ENCODE results near the gene UBE2B. TPM values are rescaled to one million over a fixed set of nuclear protein-coding genes. Genes with fewer than 3 reads are reported as not detected.
"Not testable (repeated sequence)": the region's sequence is repeated elsewhere in the genome, so short reads cannot be mapped to it uniquely, and the experiment has no call there.

Gene UBE2B
- total RNA-seq, 2 experiments from 2014 or later, result 115 to 116 TPM

- Mint-ChIP-seq H3K27me3 (no peaks in the 10 kb centered on the region), H3K36me3 (ENCODE audit: low read depth) (peaks cover 8% of the 10 kb centered on the region), H3K27ac (peak overlapping the region; percentile 27), H3K4me3 (peak overlapping the region; percentile 3), H3K9me3 (no peaks in the 10 kb centered on the region), H3K4me1 (peaks cover 40% of the 10 kb centered on the region)
- ChIA-PET CTCF (interaction anchor here (0.8 to 2.8 kb wide), 7 partner anchors 13 to 225 kb away, joined by 3 to 8 read pairs (median 4); partner anchors contain the start of gene UBE2B), POLR2A (interaction anchor here (1.1 to 2.6 kb wide), 3 partner anchors 37 to 183 kb away, joined by 3 to 16 read pairs (median 7); partner anchors contain the start of genes PPP2CA and UBE2B)
- no peak for DNase-seq
These were observed 38.0 kb downstream of the UBE2B start for GRCh38 chr5:134409321-134409720.

GRCh38 chr5:134410822-134411221, 39.5 kb downstream of the UBE2B start:
- POLR2A ChIA-PET, result interaction anchor here (0.7 to 3.7 kb wide), 24 partner anchors 14 to 494 kb away, joined by 3 to 70 read pairs (median 5); partner anchors contain the start of genes C5orf24, CDKL3, JADE2 and PCBD2
- Mint-ChIP-seq H3K9me3 (no peaks in the 10 kb centered on the region), H3K4me3 (peak overlapping the region; percentile 96), H3K27ac (peak overlapping the region; percentile 84), H3K27me3 (no peaks in the 10 kb centered on the region), H3K4me1 (peaks cover 40% of the 10 kb centered on the region), H3K36me3 (ENCODE audit: low read depth) (peaks cover 8% of the 10 kb centered on the region)
- CTCF ChIA-PET, result interaction anchor here (0.7 to 5.4 kb wide), 32 partner anchors 15 to 347 kb away, joined by 3 to 38 read pairs (median 4); partner anchors contain the start of genes PPP2CA and UBE2B
- DNase-seq, result no peak

GRCh38 chr5:134411228-134411545, 39.8 kb downstream of the UBE2B start:
- no peak for DNase-seq
- CTCF ChIA-PET, result interaction anchor here (0.6 to 5.4 kb wide), 40 partner anchors 15 to 357 kb away, joined by 3 to 38 read pairs (median 4); partner anchors contain the start of genes PPP2CA and UBE2B
- peaks cover 6% of the 10 kb centered on the region for H3K36me3 Mint-ChIP-seq (ENCODE audit: low read depth)
- H3K4me1 Mint-ChIP-seq, result peaks cover 39% of the 10 kb centered on the region
- POLR2A ChIA-PET, result interaction anchor here (0.6 to 3.7 kb wide), 28 partner anchors 14 to 494 kb away, joined by 3 to 70 read pairs (median 5); partner anchors contain the start of genes C5orf24, CDKL3, JADE2 and PCBD2
- no peaks in the 10 kb centered on the region for H3K27me3 Mint-ChIP-seq
- H3K4me3 Mint-ChIP-seq, result peak overlapping the region; percentile 96
- H3K9me3 Mint-ChIP-seq, result no peaks in the 10 kb centered on the region
- peak overlapping the region; percentile 84 for H3K27ac Mint-ChIP-seq

GRCh38 chr5:134411546-134412266, 40.3 kb downstream of the UBE2B start, which contains the start of gene CDKN2AIPNL:
Gene CDKN2AIPNL, minus strand, starts transcription at chr5:134411881. Its CDS starts 27 bp downstream, at chr5:134411854.
- Mint-ChIP-seq H3K27me3 (no peaks in the 10 kb centered on the region), H3K4me3 (peak within 1 kb of the TSS; percentile 96), H3K9me3 (no peaks in the 10 kb centered on the region), H3K36me3 (ENCODE audit: low read depth) (peaks cover 2% of the 10 kb centered on the region), H3K27ac (peak within 1 kb of the TSS; percentile 84), H3K4me1 (peaks cover 36% of the 10 kb centered on the region)
- ChIA-PET CTCF (interaction anchor here (0.6 to 5.4 kb wide), 39 partner anchors 16 to 358 kb away, joined by 3 to 38 read pairs (median 4); partner anchors contain the start of genes PPP2CA and UBE2B), POLR2A (interaction anchor here (0.6 to 3.7 kb wide), 29 partner anchors 15 to 493 kb away, joined by 3 to 70 read pairs (median 5); partner anchors contain the start of genes C5orf24, CDKL3, JADE2 and PCBD2)
- peak; percentile 91 for DNase-seq

GRCh38 chr5:134413046-134413445, 41.7 kb downstream of the UBE2B start:
- peaks cover 35% of the 10 kb centered on the region for H3K4me1 Mint-ChIP-seq
- H3K4me3 Mint-ChIP-seq, result no peak overlapping the region
- H3K27ac Mint-ChIP-seq, result no peak overlapping the region
- peaks cover 2% of the 10 kb centered on the region for H3K36me3 Mint-ChIP-seq (ENCODE audit: low read depth)
- DNase-seq, result no peak
- CTCF ChIA-PET, result interaction anchor here (1.9 to 5.4 kb wide), 4 partner anchors 114 to 174 kb away, joined by 5 to 38 read pairs (median 20); no protein-coding TSS in a partner anchor
- POLR2A ChIA-PET, result interaction anchor here (1.7 to 3.7 kb wide), 4 partner anchors 41 to 165 kb away, joined by 4 to 70 read pairs (median 36); partner anchors contain the start of genes JADE2 and UBE2B
- H3K27me3 Mint-ChIP-seq, result no peaks in the 10 kb centered on the region
- no peaks in the 10 kb centered on the region for H3K9me3 Mint-ChIP-seq

GRCh38 chr5:134417707-134418106, 46.3 kb downstream of the UBE2B start:
- H3K27me3 Mint-ChIP-seq, result peaks cover 1% of the 10 kb centered on the region
- DNase-seq, result no peak
- POLR2A ChIA-PET, result interaction anchor here (1.1 kb wide), 1 partner anchor 11 kb away, joined by 3 read pairs; no protein-coding TSS in a partner anchor

GRCh38 chr5:134418958-134419357, 47.6 kb downstream of the UBE2B start:
- ChIA-PET POLR2A (no interaction called here), CTCF (interaction anchor here (0.7 to 0.8 kb wide), 2 partner anchors 209 to 232 kb away, joined by 3 to 5 read pairs; no protein-coding TSS in a partner anchor)
- Mint-ChIP-seq H3K4me3 (no peak overlapping the region), H3K9me3 (no peaks in the 10 kb centered on the region), H3K4me1 (no peaks in the 10 kb centered on the region), H3K36me3 (ENCODE audit: low read depth) (no peaks in the 10 kb centered on the region), H3K27ac (no peak overlapping the region), H3K27me3 (peaks cover 1% of the 10 kb centered on the region)
- DNase-seq, result no peak

More at GRCh38 chr5:134417707-134418106, 46.3 kb downstream of the UBE2B start:
- Mint-ChIP-seq H3K36me3 (ENCODE audit: low read depth) (no peaks in the 10 kb centered on the region), H3K9me3 (no peaks in the 10 kb centered on the region), H3K27ac (no peak overlapping the region), H3K4me3 (no peak overlapping the region), H3K4me1 (peaks cover 2% of the 10 kb centered on the region)
- CTCF ChIA-PET, result interaction anchor here (0.7 to 1.4 kb wide), 4 partner anchors 17 to 170 kb away, joined by 3 read pairs; no protein-coding TSS in a partner anchor

GRCh38 chr5:134420343-134420742, 49.0 kb downstream of the UBE2B start:
- POLR2A ChIA-PET, result no interaction called here
- DNase-seq, result no peak
- no peak overlapping the region for H3K4me3 Mint-ChIP-seq
- H3K36me3 Mint-ChIP-seq (ENCODE audit: low read depth), result no peaks in the 10 kb centered on the region
- no peak overlapping the region for H3K27ac Mint-ChIP-seq
- H3K27me3 Mint-ChIP-seq, result peaks cover 1% of the 10 kb centered on the region
- H3K4me1 Mint-ChIP-seq, result no peaks in the 10 kb centered on the region
- CTCF ChIA-PET, result no interaction called here
- no peaks in the 10 kb centered on the region for H3K9me3 Mint-ChIP-seq

- H3K9me3 Mint-ChIP-seq; H3K4me1 Mint-ChIP-seq; H3K4me3 Mint-ChIP-seq; POLR2A ChIA-PET; DNase-seq; H3K36me3 Mint-ChIP-seq (ENCODE audit: low read depth); H3K27ac Mint-ChIP-seq; CTCF ChIA-PET; H3K27me3 Mint-ChIP-seq: not testable (repeated sequence)
These were observed 49.7 kb downstream of the UBE2B start for GRCh38 chr5:134421038-134421437.

- H3K9me3 Mint-ChIP-seq, result no peaks in the 10 kb centered on the region
- ChIA-PET CTCF (no interaction called here), POLR2A (interaction anchor here (1.1 kb wide), 1 partner anchor 102 kb away, joined by 3 read pairs; the partner anchor contains the start of gene JADE2)
- no peaks in the 10 kb centered on the region for H3K36me3 Mint-ChIP-seq (ENCODE audit: low read depth)
- peaks cover 1% of the 10 kb centered on the region for H3K27me3 Mint-ChIP-seq
- H3K27ac Mint-ChIP-seq, result no peak overlapping the region
- H3K4me1 Mint-ChIP-seq, result no peaks in the 10 kb centered on the region
- H3K4me3 Mint-ChIP-seq, result no peak overlapping the region
- DNase-seq, result no peak
These were observed 51.5 kb downstream of the UBE2B start for GRCh38 chr5:134422791-134423365.

- H3K4me1 Mint-ChIP-seq, result no peaks in the 10 kb centered on the region
- DNase-seq, result no peak
- peaks cover 4% of the 10 kb centered on the region for H3K27me3 Mint-ChIP-seq
- POLR2A ChIA-PET, result interaction anchor here (1.1 kb wide), 1 partner anchor 102 kb away, joined by 3 read pairs; the partner anchor contains the start of gene JADE2
- CTCF ChIA-PET, result no interaction called here
- no peak overlapping the region for H3K27ac Mint-ChIP-seq
- no peaks in the 10 kb centered on the region for H3K9me3 Mint-ChIP-seq
- no peak overlapping the region for H3K4me3 Mint-ChIP-seq
- no peaks in the 10 kb centered on the region for H3K36me3 Mint-ChIP-seq (ENCODE audit: low read depth)
These were observed 52.0 kb downstream of the UBE2B start for GRCh38 chr5:134423376-134423775.

- Mint-ChIP-seq H3K36me3 (ENCODE audit: low read depth) (no peaks in the 10 kb centered on the region), H3K4me3 (no peak overlapping the region), H3K4me1 (no peaks in the 10 kb centered on the region), H3K27ac (no peak overlapping the region), H3K27me3 (peaks cover 12% of the 10 kb centered on the region), H3K9me3 (no peaks in the 10 kb centered on the region)
- DNase-seq, result no peak
- POLR2A ChIA-PET, result no interaction called here
- CTCF ChIA-PET, result interaction anchor here (1.1 to 1.4 kb wide), 2 partner anchors 8 to 12 kb away, joined by 3 read pairs; no protein-coding TSS in a partner anchor
These were observed 55.0 kb downstream of the UBE2B start for GRCh38 chr5:134426361-134426760.

Data from activated CD4-positive, alpha-beta memory T cell treated with anti-CD3 and anti-CD28 coated beads, Interleukin-2, amount 10 ng/mL, durations not matched to agents 7 days and 5 days (primary cell).